Testis (tissue), 3 donors: ENCODE results near the gene BHMT. TPM values are rescaled to one million over a fixed set of nuclear protein-coding genes. Genes with fewer than 3 reads are reported as not detected.

ENCODE experiments used
- DNase-seq: peaks from one replicate; pipeline ENCODE4 v3.0.0-alpha.2; 2019
- H3K27ac ChIP-seq, 2 donors: fragments of 200-600 bp; sonication (generic); one replicate each; pipeline ENCODE4 v1.5.1; 2019
- H3K27me3 ChIP-seq: fragments of 200-600 bp; sonication (generic); one replicate; pipeline ENCODE4 v1.5.1; 2019
- H3K36me3 ChIP-seq: fragments of 200-600 bp; sonication (generic); one replicate; pipeline ENCODE4 v1.5.1; 2017; ENCODE audit warnings: low read depth; ENCODE audit errors: missing control alignments
- H3K4me1 ChIP-seq: fragments of 200-600 bp; sonication (generic); one replicate; pipeline ENCODE4 v1.5.1; 2019
- H3K4me3 ChIP-seq, 2 donors: fragments of 200-600 bp; sonication (generic); one replicate each; pipeline ENCODE4 v1.5.1; 2017 to 2019
- H3K9me3 ChIP-seq: fragments of 200-600 bp; sonication (generic); one replicate; pipeline ENCODE4 v1.5.1; 2017
- POLR2A ChIP-seq: fragments of 450-650 bp; IDR thresholded peaks from one replicate; pipeline ENCODE4 v1.6.1; 2017; ENCODE audit warnings: antibody characterized with exemption, mild to moderate bottlenecking, moderate library complexity
- WGBS, 2 donors: methylation state at CpG; one replicate each; pipeline ENCODE4 v1.1.5; 2018; 5-methylcytosine and 5-hydroxymethylcytosine counted together
- intact Hi-C: fragments of 100-400 bp; cut with DNase I; formaldehyde crosslinking; loops from one replicate; pipeline ENCODE4 v1.15.1; 2023; ENCODE audit warnings: low total_unique reads
- polyA plus RNA-seq: library from polyadenylated mRNA; stranded (reverse); fragments of 350-450 nt; fragmentation: Illumina TruSeq; extraction: RNeasy Lipid Tissue Mini Kit (QIAGEN cat#74804); gene quantifications from one replicate; pipeline ENCODE4 v1.2.3, GENCODE V29; 2014; ENCODE audit warnings: low read depth, low replicate concordance; ENCODE audit not compliant: insufficient read depth
- total RNA-seq, 2 donors: library from RNA; depleted of rRNA; stranded (reverse); fragments of >200 nt; gene quantifications; one replicate each; pipeline ENCODE4 v1.2.3, GENCODE V29; 2016
- TF ChIP-seq, protein P1 (sequence below), 3 experiments: fragments of 450-650 bp in 2 of 3; fragments of 200-600 bp in 1 of 3; sonication (generic) in 1 of 3; IDR thresholded peaks; one replicate each; pipeline ENCODE4 v1.5.1; 2016 to 2019; ENCODE audit warnings: antibody characterized with exemption in 3 of 3, mild to moderate bottlenecking in 2 of 3, moderate library complexity in 1 of 3

BHMT gene
- total and polyA plus RNA-seq, 3 donors from 2014 or later, result 0.25 to 1.3 TPM; not detected in 1

GRCh38 chr5:79109527-79110492, 1.8 kb upstream of the BHMT start:
- WGBS, 2 donors, result 51 to 59% methylated on average over 15 of the region's 15 CpGs
- no peak for TF ChIP-seq POLR2A
- TF ChIP-seq, protein P1, sequence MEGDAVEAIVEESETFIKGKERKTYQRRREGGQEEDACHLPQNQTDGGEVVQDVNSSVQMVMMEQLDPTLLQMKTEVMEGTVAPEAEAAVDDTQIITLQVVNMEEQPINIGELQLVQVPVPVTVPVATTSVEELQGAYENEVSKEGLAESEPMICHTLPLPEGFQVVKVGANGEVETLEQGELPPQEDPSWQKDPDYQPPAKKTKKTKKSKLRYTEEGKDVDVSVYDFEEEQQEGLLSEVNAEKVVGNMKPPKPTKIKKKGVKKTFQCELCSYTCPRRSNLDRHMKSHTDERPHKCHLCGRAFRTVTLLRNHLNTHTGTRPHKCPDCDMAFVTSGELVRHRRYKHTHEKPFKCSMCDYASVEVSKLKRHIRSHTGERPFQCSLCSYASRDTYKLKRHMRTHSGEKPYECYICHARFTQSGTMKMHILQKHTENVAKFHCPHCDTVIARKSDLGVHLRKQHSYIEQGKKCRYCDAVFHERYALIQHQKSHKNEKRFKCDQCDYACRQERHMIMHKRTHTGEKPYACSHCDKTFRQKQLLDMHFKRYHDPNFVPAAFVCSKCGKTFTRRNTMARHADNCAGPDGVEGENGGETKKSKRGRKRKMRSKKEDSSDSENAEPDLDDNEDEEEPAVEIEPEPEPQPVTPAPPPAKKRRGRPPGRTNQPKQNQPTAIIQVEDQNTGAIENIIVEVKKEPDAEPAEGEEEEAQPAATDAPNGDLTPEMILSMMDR (IDR thresholded peaks at IDR 0.05), result peak in 1 of 3 experiments; percentile 18
- Histone ChIP-seq H3K9me3 (no peaks in the 10 kb centered on the region), H3K4me1 (peaks cover 7% of the 10 kb centered on the region), H3K4me3 (no peak overlapping the region), H3K27me3 (no peaks in the 10 kb centered on the region), H3K36me3 (no peaks in the 10 kb centered on the region), H3K27ac (no peak overlapping the region)
- peak; percentile 34 for DNase-seq
- intact Hi-C loops, result no loop called here

DNA sequence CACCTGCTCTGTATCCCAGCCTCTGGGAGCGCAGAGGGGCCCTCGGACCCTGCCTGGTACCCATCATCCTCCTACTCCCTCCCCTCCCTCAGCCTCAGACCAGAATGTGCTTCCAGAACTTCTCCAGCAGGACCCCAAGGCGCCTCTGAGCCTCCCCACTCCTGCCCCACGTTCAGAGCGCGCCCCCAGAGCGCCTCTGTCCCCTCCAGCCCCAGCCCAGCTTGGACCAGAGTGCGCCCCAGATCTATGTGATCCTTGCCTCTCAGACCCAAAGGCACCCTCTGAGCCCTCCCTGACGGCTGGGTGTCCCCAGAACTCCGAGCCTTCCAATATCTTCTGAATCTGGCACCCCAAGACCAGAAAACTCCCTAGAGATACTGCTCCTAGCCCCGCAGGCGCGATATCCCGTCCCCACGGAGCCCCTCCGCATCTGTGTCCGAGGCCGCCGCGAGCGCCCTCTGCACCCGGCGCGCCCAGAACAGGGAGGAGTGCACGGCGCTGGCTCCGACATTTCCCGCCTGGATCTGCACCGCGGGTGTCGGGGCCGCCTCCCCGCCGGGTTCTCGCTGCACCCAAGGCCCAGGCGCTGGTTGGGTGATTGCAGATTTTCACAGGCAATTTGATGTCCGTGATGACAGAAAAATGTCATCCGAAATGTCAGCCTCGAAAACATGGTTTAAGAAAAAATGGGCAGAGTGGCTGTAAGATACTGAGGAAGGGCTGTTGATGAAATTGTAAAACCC, 522 bp downstream of the BHMT start:
- H3K4me3 ChIP-seq, result no peak overlapping the region
- no peak overlapping the region for H3K27ac ChIP-seq
- WGBS, 2 donors, result 11 to 16% methylated on average over 34 to 39 of the region's 39 CpGs
- DNase-seq, result no peak
- H3K27me3 ChIP-seq, result no peaks in the 10 kb centered on the region
- H3K4me1 ChIP-seq, result peaks cover 7% of the 10 kb centered on the region
- intact Hi-C loops, result no loop called here
- TF ChIP-seq, protein P1 (IDR thresholded peaks at IDR 0.05), result no peak
- no peak for TF ChIP-seq POLR2A
- no peaks in the 10 kb centered on the region for H3K9me3 ChIP-seq
- no peaks in the 10 kb centered on the region for H3K36me3 ChIP-seq

DNA sequence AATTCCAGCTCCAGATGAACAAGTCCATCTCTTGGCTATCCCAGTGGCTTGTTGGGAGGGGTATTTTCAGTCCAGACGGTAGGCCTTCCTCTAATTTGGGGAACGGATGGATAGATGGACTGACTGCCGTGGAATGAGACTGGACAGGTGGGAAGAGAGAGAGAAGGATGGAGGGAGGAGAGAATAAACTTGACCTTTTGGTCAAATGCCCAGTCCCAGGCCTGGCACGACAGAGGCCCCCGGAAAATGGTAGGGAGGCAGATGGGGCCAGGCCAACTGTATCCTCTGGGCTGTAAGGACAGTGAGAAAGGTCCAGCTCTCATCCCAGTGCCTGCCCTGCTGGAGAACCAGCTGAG, 1.1 kb downstream of the BHMT start:
- no peaks in the 10 kb centered on the region for H3K36me3 ChIP-seq
- H3K9me3 ChIP-seq, result no peaks in the 10 kb centered on the region
- TF ChIP-seq, protein P1 (IDR thresholded peaks at IDR 0.05), result no peak
- no peak for TF ChIP-seq POLR2A
- no peaks in the 10 kb centered on the region for H3K27me3 ChIP-seq
- intact Hi-C loops, result no loop called here
- H3K27ac ChIP-seq, result no peak overlapping the region
- H3K4me1 ChIP-seq, result peaks cover 2% of the 10 kb centered on the region
- WGBS, 2 donors, result 59 to 70% methylated on average over 5 of the region's 5 CpGs
- H3K4me3 ChIP-seq, result no peak overlapping the region
- DNase-seq, result no peak

DNA sequence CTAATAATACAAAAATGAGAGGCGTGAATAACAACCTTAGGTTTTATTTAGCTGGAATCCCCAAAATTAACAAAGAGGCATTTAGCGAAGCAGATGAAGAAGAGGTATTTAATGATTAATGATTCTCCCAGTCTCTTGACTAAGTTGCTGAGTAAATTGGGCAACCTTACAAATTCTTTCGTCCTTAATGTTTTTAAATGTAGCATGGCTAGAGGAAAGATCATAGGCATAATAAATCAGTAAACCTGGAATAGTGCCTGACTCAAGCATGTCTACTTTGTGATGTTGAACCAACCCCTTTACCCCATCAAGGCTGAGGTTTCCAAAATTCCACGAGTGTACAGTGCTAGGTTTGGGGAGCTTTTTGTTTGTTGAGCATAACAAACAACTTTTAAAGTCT, 7.9 kb downstream of the BHMT start:
- Histone ChIP-seq H3K36me3 (no peaks in the 10 kb centered on the region), H3K27ac (no peak overlapping the region), H3K27me3 (no peaks in the 10 kb centered on the region), H3K4me1 (no peaks in the 10 kb centered on the region), H3K9me3 (no peaks in the 10 kb centered on the region), H3K4me3 (no peak overlapping the region)
- WGBS, 2 donors, result 91 to 94% methylated on average over 4 of the region's 4 CpGs
- TF ChIP-seq, protein P1 (IDR thresholded peaks at IDR 0.05), result no peak
- no peak for TF ChIP-seq POLR2A
- no peak for DNase-seq
- intact Hi-C loops, result no loop called here
